NCI-H510A (cell line): ENCODE data around the gene VMO1.
"Not testable (repeated sequence)": the region's sequence is repeated elsewhere in the genome, so short reads cannot be mapped to it uniquely, and the experiment has no call there.

ENCODE experiments used
- DNase-seq: peaks from one replicate; lab custom pipeline; 2025; lab: John Stamatoyannopoulos, UW

The VMO1 gene, protein sequence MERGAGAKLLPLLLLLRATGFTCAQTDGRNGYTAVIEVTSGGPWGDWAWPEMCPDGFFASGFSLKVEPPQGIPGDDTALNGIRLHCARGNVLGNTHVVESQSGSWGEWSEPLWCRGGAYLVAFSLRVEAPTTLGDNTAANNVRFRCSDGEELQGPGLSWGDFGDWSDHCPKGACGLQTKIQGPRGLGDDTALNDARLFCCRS

DNA sequence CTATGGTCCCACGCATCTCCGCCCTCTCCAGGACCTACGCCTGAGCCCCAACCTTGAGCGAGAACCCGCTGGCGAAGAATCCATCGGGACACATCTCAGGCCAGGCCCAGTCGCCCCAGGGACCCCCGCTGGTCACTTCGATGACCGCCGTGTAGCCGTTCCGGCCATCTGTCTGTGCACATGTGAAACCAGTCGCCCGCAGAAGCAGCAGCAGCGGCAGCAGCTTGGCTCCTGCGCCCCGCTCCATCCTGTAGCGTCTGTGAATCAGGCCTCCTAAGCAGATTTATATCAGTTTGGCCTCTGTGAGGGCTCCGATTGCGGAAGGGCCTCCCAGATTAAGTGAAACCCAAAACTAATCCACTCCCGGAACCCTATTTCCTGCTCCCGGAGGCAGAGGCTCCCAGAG lies at the start of gene VMO1:
Gene VMO1 (minus strand): TSS at position 259 of the 406 bp plus-strand sequence. CDS start 12 bp downstream, at position 247.
- no peak for DNase-seq

DNA sequence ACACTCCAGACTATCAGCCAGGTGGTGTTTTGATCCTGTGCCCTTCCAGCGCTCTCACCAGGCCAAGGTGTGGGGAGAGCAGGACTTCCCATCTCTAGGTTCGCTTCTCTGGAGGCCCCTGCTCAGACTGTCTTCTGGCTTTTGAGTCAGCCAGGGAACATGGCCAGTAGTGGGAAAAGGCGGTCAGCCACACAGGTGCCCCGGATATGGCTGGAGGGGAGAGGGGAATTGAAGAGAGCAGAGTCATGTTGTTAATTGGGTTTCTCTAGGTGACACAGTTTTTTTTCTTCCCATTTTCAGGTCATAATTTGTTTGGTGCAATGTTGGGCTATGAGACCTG lies 48.5 kb upstream of the VMO1 start:
- no peak for DNase-seq

DNA sequence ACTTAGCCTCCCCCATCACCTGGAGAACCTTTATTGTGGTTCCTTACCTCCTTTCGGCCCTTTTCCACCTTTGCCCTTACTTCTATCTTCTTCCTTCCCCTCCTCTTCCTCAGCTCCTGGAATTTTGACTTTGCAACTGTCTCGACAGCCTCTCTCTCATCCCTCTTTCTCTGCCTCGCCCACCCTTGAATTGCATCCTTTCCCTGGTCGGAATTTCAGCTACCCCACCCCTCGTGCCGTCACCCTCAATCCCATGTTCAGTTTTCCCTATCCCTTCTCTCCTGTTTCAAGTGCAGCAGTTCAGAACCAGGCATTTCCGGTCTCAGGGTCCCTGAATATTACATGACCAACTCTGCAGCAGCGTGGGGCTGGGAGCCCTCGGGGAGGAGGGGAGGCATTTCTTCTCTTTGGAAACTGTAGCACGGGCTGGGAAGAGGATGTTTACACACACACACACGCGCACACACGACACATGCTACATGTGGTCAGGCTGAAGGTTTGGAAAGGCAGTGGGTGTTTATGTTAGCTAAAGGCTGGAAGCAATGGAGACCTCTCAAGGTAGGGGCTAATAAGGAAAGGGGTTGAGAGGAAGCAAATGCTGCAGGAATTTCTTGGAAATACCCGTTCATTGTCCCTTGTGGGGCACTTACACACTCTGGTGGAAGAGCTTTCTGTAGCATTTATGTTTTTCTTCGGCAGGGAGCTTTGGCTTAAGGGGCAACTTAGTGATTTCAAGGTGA lies 47.9 kb upstream of the VMO1 start:
- peak; percentile 28 for DNase-seq

DNA sequence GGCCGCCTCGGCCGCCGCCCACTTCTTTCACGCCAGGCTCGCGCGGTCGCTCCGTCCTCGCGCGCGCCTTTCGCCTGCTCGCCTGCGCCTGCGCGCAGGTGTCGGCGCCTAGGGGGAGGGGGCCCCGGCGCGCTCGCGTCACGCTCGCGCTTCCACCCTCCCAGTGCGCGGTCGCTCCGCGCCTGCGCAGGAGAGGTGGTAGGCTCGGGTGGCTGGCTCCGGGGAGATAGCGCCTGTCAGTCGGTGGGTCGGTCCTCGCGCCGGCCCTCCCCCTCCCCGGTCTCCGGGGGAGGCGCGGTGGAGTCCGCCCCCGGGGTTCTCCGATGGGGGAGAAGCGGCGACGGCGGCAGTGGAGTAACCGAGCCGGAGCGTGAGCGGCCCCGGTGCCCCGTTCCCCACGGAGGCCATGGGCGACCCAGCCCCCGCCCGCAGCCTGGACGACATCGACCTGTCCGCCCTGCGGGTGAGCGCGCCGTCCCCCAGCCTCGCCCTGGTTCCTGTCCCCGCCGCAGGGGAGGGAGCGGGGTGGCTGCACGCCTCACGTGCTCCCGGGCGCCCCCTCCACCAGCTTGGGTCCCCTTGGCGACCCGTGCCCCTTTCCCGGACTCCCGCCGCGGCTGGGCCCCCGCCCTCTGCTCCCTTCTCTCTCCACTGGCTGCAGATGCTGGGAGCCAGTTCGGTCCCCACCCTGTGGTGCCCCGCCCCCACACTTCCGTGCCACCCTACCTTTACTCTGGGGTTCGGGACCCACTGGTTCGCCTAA lies 47.2 kb upstream of the VMO1 start, which contains the start of gene MINK1:
Gene MINK1 (plus strand): TSS at position 163 of the 763 bp plus-strand sequence. CDS start 244 bp downstream, at position 407.
- DNase-seq: peak; percentile 78

DNA sequence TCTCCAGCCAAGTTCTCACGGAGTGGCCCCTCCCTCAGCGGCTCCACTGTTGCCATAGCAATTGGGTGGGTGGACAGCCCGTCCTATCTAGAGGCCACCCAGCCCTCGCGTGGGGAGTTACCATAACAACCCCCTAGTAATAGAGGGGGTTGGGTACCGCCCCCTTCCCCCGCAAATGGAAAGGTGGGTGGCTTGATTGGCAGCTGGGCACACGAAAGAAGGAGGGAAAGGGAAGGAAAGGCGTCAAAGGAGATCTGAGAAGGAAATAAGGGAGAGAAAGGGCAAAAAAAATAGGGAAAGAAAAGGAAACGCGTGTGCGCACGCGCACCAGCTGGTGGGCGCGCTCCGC lies 46.6 kb upstream of the VMO1 start:
- not testable (repeated sequence) for DNase-seq

DNA sequence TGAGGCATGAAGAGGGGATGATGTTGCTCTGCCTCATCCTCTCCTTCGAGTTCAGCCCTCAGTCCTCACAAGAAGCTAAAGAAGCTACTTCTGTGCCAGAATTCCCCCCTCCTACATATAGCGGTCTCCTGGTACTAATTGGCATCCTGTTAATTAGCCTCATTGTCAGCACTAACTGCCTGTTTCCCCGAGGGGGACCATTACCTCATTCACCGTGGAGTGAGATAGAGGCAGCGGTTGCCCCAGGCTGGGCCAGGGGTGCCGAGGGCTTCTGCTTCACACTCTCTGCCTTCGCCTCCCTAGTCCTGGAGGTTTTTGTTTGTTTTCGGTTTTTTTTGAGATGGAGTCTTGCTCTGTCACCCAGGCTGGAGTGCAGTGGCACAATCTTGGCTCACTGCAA lies 41.2 kb upstream of the VMO1 start:
- no peak for DNase-seq

DNA sequence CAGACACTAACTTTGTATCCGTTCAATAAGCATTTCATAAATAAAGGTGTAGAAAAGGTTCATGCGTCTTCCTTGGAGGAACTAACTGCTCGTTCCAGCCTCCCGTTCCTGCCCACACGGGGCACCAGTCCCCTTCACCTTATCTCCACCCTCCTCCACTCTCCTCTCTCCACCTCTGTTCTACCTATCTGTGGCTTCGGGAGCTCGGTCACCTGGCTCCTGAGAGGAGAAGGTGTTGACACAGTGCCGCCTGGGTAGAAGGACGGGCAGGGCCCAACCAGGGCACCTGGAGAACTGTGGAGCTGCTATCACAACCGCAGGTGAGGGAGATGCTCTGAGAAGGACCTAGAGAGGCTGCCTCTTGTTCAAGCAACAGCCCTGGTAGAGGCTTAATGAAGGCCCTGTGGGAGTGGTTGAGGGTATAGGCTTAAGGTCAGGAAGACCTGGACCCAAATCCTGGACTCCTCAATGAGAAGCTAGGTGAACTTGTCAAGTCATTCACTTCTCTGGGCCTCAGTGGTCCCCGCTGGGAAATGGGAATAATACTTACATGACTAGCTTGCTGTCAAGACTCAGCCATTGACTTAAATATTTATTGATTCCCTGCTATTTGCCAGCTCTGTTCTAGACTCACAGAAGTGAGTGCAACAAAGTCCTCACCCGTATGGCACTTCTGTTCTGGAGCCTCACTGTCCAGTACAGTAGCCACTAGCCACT lies 37.4 kb upstream of the VMO1 start:
- peak; percentile 25 for DNase-seq

DNA sequence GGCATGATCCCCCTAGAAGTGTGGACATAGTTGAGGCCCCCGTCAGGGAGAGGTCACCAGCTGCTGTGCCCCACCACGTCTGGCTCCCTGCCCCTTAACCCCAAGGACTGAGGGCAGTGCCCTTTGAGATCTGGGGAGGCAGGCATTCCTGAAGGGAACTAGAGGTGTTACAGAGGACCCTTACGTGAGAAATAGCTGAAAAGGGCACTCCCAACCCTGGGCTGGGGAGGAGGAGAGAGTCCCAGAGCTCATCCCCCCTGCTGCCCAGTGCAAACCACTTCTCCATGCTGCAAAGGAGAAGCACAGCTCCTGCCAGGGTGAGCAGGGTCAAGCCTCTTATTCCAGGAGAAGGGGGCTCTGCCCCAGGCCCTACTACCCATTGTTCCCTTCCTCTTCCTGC lies 36.7 kb upstream of the VMO1 start:
- DNase-seq: no peak

DNA sequence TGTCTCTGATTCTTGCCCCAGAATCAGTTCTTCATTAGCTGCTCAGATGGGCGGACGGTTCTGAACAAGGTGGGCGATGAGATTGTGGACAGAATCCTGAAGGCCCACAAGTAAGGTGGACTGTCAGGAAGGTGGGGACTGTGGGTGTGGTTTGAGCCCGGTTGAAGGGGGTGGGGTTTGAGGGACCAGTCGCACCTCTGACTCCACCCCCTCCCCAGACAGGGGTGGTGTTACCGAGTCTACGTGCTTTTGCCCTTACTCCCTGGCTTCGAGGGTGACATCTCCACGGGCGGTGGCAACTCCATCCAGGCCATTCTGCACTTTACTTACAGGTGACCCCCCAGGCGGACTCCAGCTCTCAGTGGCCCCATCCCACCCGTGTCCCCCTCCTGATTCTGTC lies 32.1 kb upstream of the VMO1 start:
- no peak for DNase-seq

DNA sequence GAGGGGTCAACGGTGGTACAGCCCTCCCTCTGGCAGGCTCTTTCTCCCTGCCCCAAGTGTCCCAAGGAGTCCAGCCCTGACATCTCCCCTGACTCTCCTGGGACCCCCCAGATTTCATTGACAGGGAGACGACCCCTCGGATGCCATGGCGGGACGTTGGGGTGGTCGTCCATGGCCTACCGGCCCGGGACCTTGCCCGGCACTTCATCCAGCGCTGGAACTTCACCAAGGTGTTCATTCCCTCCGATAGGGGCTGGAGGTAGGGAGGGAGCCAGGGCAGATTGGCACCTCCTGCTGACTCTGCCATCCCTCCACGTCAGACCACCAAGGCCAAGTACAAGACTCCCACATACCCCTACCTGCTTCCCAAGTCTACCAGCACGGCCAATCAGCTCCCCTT lies 30.7 kb upstream of the VMO1 start:
- no peak for DNase-seq

DNA sequence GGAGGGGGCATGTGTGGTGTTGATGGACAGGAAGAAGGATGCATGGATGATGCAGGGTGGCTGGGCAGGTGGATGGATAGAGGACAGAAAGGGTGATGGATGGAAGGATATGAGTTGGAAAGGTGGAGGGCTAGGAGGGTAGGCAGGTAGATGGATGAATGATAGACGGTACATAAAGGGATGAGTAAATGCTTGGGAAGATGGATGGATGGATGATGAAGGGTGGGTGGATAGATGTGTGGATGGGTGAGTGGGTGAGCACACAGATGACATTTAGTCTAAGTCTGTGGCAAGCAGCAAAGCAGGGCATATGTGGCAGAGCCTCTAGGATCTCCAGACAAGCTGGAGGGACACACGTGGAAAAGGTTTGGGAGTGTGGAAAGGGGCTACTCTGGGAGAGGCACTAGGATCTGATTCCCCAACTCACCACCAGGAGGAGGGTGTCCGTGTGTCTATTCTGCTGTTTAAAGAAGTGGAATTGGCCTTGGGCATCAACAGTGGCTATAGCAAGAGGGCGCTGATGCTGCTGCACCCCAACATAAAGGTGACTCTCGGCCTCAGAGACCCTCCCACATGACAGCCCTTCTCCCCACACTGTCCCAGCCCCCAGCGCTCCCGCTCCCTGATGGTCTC lies 29.0 kb upstream of the VMO1 start:
- no peak for DNase-seq

DNA sequence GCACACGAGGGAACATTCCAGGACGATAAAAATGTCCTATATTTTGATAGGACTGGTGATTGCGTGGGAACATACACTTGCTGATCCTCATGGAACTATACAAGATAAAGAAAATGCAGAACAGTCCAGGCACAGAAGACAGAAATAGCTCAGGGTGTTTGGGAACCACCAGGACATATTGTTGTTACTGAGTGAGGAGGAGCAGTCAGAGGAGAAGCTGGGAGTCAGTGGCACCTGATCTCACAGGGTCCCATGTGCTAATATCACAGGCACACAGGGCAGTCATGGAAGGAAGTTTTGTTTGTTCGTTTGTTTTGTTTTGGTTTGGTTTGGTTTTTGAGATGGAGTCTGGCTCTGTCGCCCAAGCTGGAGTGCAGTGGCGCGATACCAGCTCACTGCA lies 26.5 kb upstream of the VMO1 start:
- no peak for DNase-seq

DNA sequence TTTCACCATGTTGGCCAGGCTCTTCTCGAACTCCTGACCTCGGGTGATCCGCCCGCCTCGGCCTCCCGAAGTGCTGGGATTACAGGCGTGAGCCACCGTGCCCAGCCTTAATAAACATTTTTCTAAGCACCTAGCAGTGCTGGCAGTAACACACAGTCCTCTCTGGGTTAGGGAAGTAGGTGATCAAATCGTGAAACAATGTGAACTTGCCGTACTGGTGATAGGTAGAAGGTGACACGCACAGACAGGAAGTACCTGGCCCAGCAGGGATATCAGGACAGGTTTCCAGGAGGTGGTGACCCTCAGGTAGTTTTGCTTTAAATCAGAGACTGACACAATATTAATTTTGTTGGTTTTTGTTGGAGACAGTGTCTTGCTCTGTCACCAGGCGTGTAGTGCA lies 25.3 kb upstream of the VMO1 start:
- DNase-seq: no peak

DNA sequence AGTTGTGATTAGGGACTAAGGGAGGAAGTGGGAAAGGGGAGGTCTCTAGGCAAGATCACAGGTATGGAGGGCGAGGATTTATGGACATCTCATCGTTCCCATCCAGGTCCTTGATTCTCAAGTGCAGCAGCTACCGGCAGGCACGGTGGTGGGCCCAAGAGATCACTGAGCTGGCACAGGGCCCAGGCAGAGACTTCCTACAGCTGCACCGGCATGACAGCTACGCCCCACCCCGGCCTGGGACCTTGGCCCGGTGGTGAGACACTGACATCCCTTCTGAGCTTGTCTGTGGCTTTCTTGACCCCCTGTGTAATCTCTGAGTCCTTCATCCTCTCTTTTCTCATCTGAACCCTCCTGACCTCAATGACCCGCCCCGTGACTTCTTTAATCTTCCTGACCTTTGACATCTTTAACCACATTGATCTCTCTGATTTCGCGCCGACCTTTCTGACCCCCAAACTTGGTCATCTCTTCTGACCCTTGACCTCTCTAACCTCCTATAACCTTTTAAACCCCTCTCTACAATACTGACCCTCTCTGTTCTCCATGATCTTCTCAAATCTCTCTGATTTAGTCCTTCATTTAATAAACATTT lies 24.6 kb upstream of the VMO1 start:
- no peak for DNase-seq

DNA sequence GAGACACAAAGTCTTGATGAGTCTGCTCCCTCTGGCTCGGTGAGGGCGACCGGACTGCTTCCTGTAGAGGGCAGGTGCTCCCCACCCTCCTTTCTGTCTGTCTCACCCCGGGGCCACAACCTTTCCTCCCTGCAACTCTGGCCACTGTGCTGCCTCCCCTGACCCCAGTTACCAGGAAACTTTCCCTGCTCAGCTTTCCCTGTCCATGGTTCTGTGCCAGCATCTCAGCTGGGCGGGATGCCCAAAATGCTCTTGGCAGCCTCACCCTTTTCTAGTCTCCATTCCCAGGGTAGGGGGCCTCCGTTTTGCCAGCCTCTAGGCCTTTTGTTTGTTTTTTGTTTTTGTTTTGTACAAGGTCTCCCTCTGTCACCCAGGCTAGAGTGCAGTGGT lies 22.2 kb upstream of the VMO1 start:
- DNase-seq: no peak

DNA sequence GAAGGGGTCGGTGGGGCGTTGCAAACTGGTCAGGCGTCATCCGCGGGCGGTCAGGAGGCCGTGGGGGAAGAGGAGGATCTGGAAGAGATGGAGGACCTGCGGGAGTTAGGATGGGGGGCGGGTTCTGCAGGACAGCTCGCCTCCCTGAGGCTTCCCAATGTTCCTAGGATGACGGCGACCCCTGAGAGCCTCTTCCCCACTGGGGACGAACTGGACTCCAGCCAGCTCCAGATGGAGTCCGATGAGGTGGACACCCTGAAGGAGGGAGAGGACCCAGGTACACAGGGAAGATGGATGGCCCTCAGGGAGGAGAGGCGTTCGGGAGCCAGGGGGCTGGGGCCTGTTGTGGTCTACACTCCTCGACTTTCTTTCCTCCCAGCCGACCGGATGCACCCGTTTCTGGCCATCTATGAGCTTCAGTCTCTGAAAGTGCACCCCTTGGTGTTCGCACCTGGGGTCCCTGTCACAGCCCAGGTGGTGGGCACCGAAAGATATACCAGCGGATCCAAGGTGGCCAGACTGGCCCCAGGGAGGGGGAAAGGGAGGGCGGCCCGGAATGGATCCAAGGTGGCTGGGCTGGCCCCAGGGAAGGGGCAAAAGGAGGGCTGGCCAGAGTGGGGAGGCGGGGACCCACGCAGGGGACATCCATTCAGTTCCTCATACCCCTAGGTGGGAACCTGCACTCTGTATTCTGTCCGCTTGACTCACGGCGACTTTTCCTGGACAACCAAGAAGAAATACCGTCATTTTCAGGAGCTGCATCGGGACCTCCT lies 21.6 kb upstream of the VMO1 start:
- DNase-seq: no peak

DNA sequence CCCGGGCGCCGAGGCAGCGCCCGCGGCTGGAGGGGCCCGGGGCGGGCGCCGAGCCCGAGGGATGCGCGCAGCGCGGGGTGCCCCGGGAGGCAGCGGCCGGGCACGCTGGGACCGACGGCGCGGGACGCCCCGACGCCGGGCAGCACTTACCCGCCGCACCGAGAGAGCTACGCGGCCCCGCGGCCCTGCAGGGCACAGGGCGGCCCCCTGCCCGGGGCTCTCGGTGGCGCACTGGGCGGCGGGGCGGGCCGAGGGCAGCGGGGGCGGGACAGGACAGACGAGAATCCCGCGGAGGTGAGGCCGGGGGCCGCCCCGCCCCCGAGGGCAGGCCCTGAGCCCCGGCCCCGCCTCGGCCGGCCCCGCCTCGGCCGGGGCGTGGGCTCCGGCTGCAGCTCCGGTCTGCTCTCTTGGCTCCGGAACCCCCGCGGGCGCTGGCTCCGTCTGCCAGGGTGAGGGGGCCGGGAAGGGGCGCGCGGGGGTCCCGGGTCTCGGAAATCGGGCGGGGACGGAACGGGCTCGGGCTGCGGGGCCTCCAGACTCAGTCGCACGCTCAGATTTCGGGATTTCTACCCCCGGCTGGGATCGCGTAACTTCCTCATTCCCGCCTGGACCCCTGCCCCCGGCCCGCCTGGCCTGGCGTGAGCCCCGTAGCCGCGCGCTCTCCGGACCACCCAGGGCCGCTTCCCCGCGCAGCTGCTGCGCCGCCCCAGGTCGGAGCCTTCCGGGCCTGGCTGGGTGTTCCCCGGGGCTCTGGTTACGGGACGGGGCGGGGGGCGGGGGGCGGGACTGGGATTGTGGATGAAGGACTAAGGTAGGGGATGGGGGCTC lies 20.8 kb upstream of the VMO1 start, which contains the start of gene PLD2:
Gene PLD2 (plus strand): TSS at position 376 of the 828 bp plus-strand sequence. CDS start 621 bp downstream, outside the sequence.
- DNase-seq: peak; percentile 78

DNA sequence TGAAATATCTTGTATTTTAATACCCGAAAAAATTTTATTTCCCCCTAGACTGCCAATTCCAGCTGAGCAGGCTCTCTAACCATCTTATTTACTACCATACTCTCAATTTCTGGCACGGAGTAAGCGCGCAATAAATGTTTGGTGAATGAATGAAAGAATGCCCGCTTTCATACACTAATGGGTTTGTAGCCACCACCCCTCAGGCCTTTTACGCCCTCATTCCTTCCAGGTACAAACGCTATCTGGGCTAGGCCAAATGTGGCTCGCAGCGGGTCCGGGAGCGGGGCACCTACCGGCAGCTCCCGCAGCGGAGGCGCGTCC lies 20.3 kb upstream of the VMO1 start:
- no peak for DNase-seq

DNA sequence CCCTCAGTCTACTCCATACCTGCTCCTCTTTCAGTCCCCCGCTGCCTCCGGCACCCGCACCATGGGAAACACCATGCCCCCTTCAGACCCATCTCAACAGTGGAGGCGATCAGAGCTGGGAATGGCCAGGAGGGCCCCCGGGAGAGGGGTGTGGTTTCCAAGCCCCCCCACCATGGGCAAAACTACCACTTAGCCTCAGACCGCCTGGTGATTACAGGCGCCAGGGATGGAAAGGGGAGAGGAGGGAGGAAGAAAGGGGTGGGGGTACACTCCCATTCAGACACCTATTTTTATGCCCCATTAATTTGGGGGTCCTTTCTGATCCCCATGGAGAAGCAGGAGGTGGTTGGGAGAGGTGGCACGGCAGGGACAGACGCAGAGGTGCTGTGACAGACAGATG lies 16.1 kb upstream of the VMO1 start, which contains the start of gene C17orf114:
Gene C17orf114 (minus strand): TSS at position 101 of the 400 bp plus-strand sequence.
- no peak for DNase-seq
